NK-92 (cell line): ENCODE measurements around the gene ESRRG.
"Not testable (repeated sequence)": the region's sequence is repeated elsewhere in the genome, so short reads cannot be mapped to it uniquely, and the experiment has no call there.

Experiments used
- DNase-seq: peaks from one replicate; lab custom pipeline; 2025; ENCODE audit not compliant: unreplicated experiment; lab: John Stamatoyannopoulos, UW

ESRRG gene

GRCh38 chr1:216576234-216576937 is 146.8 kb downstream of the ESRRG start:
- DNase-seq: no peak

DNA sequence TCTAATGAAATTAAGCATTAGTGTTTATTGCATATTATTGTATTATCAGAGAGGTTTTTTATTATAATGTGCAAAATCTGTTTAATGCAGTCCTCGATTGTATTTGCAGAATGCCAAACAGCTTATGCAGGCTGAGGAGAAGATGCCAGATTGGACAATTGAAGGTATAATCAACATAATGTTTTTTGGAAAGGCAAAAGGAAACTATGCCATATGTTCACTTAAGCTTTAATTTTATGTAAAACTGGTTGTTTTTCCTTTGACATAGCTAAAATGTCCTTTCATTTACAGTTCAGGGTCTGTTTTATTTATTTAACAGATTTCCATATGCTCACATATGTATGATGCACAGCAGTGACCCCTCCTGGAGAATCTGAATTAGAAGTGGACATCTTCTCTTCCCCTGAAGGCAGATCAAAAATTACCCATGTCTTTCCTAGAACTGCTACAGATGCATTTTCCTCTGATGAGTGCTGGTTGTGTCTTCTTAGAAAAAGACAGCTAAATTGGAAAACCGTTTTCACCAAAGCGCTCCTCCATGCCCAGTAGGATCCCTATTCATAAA is 156.5 kb downstream of the ESRRG start:
- no peak for DNase-seq

DNA sequence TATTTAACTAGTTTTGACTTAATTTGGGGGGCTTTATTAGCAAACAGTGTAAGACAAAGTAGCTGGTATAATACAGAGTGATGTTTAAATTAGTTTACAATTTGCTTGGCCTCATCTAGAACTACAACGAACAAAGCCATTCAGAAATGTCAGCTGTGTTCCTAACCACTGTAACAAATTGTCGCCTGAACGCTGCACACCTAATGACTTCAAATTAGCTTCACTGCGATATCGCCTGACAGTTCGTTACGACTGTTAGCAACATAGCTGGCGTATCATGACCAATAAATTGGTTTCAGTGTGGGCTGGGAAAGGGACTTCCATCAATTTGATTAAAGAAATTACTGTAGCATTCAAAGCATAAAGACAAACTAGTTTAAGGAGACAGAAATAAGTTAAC is 160.1 kb downstream of the ESRRG start:
- no peak for DNase-seq

- DNase-seq: no peak
Measured at GRCh38 chr1:216562383-216562782, 160.8 kb downstream of the ESRRG start.

DNA sequence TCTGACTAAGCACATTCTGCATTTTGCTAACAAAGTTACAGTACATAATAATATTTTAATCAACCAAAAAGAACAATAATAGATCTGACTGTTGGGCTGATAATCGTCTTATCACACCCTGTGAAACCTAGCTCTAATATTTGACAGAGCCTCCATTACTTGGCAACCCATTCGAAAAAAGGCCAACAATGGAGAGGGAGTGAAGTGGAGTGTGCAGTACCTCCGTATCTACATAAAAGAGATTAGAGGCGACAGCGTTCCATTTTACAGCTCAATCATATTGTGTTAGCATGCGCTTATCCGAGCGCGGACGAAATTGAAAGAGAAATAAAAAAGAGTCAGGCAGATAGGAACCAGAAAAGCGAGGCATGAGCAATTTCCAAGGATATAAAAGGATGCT is 162.7 kb downstream of the ESRRG start:
- no peak for DNase-seq

GRCh38 chr1:216559359-216559758 is 163.9 kb downstream of the ESRRG start:
- DNase-seq: no peak

DNA sequence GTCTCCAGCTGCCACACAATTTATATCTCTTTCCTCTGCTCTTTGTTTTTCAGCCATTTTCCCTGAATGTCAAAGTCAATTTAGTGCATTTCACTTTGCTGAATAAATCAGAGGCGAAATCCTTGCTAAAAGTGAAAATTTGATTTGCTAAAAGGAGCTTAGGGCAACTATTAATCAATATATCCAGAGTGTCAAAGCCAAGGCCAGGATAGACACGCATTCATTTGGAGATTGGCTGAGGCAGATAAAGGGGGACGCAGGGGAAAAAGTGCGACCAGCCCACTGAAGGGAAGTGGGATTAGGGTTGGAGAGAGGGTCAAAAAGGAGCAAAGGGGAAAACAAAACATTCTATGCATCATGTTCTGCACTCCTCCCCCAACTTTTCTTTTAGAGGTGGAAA is 167.6 kb downstream of the ESRRG start:
- DNase-seq: no peak

DNA sequence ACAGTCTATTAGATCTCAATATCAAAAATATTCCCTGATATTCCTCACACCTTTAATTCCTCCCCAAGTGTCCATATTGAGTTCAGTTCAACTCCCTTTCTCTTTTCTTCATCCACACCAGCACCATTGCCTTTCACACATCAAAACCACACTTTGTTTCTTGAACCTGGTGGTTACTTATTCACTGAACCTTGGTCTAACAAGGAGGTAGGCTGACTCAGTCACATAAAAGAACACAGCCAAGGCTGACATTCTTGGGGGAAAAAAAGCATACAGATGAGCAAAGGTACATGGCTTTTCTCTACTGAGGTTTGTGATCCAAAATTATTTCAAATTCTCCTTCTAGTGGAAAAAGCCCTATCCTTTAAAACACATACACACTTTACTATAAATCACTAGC is 168.3 kb downstream of the ESRRG start:
- DNase-seq: no peak

GRCh38 chr1:216553766-216554165 is 169.5 kb downstream of the ESRRG start:
- DNase-seq: no peak

DNA sequence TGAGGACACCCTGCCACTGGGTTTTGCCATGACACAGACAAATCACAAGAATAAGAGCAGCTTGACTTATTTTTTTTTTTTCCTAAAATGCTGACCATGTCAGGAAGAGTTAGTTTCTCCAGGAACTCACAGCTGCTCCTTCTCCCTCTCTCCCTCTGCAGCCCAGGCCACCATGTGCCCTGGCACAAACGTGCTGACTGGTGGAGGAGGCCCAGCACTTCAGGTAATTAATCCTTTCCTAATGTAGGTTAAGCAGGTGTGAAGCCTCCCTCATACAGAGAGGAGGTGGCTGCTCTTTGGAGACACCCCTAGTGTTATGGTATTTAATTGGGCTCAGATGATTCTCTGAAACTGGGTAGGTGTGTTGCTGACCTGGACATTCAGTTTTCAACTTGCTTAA is 170.2 kb downstream of the ESRRG start:
- DNase-seq: no peak

DNA sequence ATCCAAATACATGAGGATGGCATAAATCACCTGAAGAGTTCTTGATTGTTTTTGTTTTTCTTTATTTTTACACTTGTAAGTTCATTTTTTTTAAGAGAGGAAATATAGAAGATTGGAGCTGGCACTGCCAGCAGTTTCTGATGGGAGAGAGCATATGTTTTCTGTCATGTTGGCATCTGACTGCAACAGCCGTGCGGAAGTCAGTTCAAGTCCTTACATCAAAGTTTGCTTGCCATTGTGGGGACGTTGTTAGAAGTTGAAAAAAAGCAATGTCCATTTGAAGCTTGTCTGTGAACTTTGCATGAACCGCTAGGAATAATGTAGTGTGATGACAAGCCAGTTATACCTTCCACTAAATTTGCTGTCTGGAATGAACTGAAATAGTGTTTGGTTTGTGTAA is 173.4 kb downstream of the ESRRG start:
- DNase-seq: no peak

DNA sequence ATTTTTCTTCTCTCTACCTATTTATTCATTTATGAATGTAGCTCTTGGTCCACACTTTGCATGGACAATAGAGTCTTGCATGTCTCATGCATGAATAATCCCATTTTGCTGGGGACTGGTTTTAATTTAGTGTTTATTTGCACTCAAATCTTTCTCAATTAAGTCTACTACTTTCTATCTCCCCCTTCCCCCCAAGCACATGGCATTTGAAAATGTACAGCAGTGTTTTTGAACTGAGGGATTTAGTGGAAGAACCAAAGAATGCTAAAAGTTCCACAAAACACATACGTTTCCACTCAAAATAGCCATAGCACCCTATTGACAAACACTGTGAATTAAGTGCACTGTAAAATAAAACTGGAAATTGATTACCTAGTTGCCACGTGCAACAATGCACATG is 180.5 kb downstream of the ESRRG start:
- DNase-seq: no peak

DNA sequence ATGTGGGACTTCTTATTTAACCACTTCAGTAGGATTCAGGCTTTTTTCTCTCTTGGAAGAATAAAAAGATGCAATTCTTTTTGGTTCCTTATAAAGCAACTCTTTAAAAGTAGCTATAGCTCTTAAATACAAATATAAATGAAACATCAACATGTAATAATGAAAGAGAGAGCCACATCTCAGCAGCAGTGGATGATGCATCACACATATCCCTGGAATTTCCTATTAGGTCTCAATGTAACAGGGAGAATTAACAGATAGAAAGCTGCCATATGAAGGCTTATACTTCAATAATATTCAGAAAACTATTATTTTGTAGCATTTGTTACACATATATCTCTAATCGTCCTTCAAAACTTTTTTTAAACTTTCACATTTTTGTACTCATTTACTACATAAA is 181.0 kb downstream of the ESRRG start:
- DNase-seq: no peak

DNA sequence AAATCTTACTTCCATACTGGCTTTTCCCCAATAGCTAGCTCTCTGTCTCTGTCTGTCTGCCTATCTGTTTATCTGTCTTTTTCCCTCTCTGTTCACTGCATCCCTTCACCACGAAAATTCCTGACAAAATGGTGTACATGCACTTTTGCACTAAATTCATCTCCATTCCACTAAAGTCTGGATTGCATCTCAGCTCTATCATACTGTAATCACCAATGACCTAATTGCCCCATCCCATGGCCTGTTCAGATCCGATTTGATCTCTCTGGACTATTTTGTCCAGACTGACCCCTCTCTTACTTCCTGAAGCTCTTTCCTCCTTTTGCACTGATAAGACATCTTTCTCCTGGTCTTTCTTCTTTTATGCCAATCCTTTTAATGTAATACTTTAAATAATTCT is 187.5 kb downstream of the ESRRG start:
- no peak for DNase-seq

DNA sequence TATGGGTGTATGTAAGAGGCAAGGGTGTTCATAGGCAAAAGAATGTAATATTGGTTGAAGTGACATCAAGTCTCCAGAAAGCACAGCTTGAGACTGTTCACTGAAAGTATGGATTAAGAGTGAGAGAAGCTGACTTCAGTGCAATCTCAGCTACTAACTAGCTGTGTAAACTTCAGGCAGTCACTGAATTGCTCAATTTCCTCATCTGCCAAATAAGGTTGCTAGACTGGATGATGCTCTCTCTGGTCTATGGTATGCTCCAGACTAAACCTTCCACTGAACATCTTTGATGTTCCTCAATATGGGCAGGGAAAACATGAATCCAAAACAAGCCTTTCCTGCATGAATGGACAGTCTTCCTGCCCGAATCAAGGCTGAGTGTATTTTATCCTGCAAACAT is 188.2 kb downstream of the ESRRG start:
- DNase-seq: no peak

- no peak for DNase-seq
Measured at GRCh38 chr1:216533776-216534175, 189.5 kb downstream of the ESRRG start.

GRCh38 chr1:216532251-216532798 is 190.9 kb downstream of the ESRRG start:
- DNase-seq: no peak

GRCh38 chr1:216531263-216532239 is 191.7 kb downstream of the ESRRG start:
- no peak for DNase-seq

- not testable (repeated sequence) for DNase-seq
Measured at GRCh38 chr1:216529851-216530250, 193.4 kb downstream of the ESRRG start.

- no peak for DNase-seq
Measured at GRCh38 chr1:216528816-216529215, 194.4 kb downstream of the ESRRG start.

DNA sequence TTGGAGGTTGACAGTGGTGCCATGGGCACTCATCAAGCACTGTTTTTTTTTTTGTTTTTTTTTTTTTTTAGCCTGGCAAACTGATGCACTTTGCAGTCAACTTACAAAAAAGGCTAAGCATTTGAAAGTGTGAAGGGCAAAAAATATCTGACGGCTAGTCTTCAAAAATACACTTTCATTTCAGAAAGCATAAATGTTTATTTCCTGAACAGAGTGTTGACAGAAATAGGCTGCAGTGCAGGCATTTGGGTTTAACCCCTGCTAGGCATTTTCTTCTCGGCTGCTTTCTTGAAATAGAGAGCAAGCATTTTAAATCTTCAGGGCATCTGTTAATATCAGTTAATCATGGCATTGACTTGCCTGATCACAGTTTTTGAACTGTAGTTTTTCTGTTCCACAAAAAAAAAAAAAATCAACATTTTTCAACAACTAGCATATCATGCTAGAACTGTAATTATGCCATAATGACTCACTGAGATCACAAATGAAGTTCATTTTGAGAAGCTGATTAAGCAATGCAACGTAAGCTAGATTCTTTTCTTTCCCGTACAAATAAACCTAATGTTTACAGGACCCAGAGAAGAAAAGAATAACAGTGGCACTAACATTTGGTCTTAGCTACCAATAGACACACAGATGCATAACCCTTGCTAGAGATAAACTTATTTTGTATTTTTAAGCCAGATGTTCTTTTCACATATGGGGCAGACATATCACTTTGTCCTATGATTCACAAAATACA is 199.6 kb downstream of the ESRRG start:
- DNase-seq: no peak
